HG03442 (cell line): ENCODE measurements around the gene ZIC4.

ENCODE experiments used
- ATAC-seq: cut with Tn5 transposase; IDR thresholded peaks from one replicate; pipeline ENCODE4 v1.9.1; 2021; ENCODE audit warnings: mild to moderate bottlenecking, moderate library complexity; ENCODE audit not compliant: unreplicated experiment

Gene ZIC4

GRCh38 chr3:147418371-147418781, 12.0 kb upstream of the ZIC4 start:
- ATAC-seq, result no peak

DNA sequence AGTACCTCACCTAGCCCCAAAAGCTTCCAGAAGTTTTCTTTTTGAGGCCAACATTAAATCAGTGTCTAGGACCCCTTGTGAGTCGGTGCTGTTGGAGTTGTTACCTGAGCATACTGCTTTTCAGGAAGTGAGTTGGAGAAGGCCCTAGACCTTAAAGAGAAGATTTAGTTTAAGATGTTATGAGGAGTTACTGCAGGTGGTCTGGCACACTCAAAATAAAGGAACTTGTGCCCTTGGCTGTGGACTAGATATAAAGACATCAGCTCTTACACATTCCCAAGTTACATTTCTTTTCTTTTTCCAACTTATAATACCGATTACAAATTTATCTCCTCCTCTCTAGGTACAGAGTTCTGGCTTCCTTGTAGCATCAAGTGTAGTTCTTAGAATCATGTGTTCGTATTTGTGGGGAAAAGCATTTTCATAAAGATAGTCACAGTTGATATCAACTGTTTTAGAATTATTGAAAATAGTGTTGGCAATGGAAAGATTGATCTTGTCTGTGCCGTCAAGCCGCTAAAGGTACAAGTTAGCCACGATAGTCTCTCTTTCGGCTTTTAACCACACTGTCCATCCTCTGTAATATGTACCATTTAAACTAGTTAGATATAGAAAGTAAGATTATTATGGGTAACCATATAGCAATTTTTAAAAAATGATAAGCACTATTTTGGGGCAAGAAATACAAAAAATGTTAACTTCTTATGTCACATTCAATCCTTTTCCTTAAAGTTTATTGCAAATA, 11.4 kb upstream of the ZIC4 start:
- no peak for ATAC-seq

- no peak for ATAC-seq
Measured at GRCh38 chr3:147416931-147417330, 10.6 kb upstream of the ZIC4 start.

GRCh38 chr3:147415874-147416273, 9.5 kb upstream of the ZIC4 start:
- ATAC-seq, result no peak

DNA sequence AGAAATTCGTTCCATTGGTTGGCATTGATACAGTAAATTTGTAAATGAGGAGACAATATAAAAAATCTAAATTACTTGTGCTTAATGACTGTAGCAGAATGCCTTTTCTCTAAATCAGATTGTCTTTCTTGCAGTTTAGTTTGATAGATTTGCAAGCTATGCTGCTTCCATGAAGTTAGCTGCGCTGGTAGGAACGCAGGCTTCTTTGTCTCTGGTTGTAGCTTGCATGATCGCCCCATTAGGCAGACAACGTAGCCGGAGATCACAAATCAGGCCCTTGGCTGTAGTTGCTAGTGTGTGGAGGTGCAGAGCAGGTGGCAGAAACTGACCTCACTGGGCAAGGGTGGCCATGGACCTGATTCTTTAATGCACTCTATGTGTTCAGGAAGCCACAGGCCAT, 8.9 kb upstream of the ZIC4 start:
- no peak for ATAC-seq

DNA sequence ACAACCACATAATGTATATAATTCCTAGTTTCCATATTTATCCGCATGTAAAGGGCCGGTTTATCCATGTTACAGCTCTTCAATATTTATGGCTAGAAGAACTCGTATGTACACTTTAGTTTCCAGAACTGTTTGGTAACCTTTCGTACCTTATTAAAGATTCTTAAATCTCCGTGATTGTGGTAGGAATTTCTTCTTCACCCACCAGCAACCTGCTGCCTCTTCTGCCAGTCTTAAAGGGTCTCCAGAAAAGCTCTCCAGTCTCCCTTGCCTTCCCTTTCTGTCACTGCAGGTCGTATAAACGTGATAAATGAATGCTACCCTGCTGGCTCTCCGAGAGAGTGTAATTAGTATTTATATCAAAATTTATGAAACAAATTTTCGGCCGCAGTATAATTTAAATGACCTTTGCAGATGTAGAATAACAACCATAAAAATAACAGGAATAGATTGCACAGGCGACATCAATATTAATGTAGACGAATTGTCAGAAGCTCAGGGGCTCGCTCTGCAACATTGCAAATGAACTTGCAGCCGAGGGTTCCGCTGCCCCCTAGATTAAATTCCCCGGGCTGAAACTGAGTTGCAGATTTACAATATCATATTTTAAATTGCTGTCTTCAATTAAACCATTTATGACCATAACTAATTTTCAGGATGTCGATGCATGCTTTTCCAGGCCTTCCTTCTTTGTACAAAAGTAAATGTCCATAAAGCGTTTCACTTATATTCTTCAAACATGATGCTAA, 8.2 kb upstream of the ZIC4 start:
- ATAC-seq, result no peak

GRCh38 chr3:147413686-147414389, 7.5 kb upstream of the ZIC4 start:
- no peak for ATAC-seq

- ATAC-seq, result no peak
Measured at GRCh38 chr3:147412917-147413685, 6.8 kb upstream of the ZIC4 start.

DNA sequence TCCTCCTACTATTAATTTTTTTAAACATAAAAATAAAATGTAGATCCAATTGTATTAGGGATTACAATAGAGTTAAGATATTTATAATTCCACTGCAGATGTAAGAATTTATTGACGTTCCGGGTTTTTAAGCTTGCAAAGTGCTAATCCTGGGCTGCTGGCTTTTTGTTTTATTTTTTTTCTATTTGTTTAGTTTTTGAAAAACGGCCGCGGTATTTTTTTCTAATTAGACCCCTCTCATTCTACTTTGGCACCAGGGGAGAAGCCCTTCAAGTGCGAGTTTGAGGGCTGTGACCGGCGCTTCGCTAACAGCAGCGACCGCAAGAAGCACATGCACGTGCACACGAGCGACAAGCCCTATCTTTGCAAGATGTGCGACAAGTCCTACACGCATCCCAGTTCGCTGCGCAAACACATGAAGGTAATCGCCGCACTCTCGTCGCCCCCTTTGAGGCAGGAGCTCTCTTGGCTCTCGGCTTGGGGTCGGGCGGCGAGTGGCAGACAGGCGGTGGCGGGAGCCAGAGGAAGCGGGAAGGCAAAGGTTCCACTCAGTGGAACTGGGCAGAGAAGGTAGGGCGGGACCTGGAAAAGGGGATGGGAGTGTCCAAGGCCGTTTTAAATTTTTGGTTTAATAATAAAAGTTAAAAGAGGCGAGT, 6.0 kb upstream of the ZIC4 start:
- no peak for ATAC-seq

DNA sequence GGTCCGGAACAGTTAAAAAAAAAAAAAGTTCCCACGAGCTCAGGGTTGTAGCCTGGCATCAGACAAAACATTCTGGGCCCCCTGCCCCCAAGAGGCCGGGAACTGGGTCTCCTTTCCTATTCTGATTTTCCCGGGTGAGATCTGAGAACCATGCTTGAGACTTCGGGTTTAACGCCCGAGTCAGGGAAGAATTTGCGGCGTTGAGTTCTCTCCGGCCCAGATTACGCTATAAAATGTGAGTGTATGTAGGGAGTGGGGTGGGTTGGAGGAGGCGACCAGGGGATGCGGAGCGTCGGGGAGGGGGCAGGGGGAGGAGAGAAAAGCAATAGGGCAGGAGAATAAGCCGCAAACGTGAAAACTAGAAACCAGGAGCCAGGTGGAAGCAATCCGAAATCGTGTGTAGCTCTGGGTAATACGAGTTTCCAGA, 5.5 kb upstream of the ZIC4 start:
- ATAC-seq, result no peak

- no peak for ATAC-seq
Measured at GRCh38 chr3:147411238-147411814, 5.0 kb upstream of the ZIC4 start.

DNA sequence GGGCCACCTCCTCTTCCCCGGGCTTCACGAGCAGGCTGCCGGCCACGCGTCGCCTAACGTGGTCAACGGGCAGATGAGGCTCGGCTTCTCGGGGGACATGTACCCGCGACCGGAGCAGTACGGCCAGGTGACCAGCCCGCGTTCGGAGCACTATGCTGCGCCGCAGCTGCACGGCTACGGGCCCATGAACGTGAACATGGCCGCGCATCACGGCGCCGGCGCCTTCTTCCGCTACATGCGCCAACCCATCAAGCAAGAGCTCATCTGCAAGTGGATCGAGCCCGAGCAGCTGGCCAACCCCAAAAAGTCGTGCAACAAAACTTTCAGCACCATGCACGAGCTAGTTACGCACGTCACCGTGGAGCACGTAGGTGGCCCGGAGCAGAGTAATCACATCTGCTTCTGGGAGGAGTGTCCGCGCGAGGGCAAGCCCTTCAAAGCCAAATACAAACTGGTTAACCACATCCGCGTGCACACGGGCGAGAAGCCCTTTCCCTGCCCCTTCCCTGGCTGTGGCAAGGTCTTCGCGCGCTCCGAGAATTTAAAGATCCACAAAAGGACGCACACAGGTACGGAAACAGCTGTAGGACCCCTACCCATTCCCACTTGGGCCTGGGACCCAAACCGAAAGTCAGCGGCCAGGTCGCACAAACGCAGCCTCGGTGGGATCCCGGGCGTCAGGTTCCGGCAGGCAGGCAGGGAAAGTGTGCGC, 4.3 kb upstream of the ZIC4 start:
- ATAC-seq, result no peak

GRCh38 chr3:147410116-147410525, 3.8 kb upstream of the ZIC4 start:
- ATAC-seq, result no peak

DNA sequence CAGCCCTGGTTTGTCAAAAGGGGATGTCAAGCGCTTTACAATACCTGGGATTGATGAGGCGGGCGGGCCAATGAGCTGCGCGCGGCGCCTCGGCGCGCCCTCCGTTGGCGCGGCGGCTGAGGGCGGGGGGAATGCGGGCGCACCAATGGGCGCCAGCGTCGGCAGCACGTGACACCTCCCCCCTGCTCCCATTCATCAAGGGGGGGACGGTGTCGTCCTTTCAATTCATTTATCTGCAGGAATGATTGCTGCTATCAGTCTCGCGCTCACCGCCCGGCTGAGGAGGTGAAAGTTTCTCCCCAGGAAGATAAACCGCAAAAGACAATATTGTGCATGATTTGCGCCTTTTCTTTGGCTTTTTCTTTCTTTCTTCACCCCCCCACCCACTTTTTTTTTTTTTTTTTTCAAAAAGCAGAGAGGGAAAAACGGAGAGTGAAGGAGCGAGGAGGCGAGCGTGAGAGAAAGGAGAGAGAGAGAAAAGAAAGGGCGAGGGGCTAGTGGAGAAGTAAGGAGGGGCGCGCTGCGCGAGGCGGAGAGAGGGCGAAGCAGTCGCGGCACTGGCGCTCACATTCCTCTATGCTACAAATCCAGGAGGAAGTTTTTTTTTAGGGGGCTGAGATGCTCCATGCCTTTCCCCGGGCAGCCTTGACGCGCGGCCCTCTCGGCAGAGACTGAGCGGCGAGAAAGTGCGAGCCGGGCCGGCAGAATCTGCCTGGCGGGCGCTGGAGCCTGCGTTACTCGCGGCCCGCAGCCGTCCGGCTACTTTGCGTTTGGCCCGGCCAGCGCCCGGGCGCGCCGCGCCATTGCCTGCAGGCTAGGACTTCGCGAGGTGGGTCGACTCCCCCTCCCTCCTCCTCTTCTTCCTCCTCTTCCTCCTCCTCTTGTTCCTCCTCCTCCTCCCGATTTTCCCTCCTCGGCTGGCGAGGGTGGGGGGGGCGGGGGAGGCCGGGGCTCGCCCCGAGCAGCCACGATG, 3.1 kb upstream of the ZIC4 start, which contains the start of gene ZIC1:
Gene ZIC1 (plus strand): TSS at position 223 of the 973 bp plus-strand sequence. CDS start 748 bp downstream, at position 971.
- ATAC-seq, result no peak

DNA sequence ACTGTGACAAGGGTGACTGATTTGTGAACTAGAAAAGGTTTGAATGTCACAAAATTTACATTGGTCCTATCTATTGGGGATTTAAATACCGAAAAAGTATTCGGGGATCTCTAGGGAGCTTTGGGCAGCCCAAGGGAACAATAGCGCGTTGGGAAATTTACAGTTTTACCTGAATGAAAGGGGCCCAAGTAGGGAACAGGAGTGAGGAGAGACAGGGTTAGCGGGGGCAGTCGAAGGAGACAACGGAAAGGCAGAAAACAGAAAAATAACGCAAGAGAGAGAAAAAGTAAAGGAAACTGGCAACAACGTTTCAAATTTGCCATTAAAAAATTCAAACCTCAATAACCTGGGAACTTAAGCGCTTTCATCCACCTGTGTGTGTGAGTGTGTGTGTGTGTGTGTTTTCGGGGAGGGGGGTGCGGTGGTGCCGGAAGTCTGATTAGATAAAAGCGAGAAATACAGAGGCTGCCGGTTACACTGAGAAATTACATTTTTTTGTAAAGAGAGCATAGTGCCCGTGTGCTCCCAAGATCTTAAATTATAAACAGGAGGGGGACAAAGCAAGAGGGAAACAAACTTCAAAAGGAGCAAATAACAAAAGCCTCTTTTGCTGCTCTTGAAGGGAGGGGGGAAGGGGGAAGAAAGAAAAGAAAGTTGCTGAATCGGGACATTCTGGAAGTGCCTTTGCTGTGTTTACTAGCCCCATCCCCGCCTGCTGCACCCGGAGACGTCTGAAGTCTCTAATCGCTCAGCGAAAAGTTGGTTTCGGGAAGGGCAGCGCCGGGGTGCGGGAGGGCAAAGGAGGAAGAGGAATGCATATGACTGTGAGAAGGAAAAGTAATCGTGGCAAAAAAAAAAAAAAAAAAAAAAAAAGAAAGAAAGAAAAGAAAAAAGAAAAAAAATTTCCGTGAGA, 2.1 kb upstream of the ZIC4 start:
- ATAC-seq, result no peak

- ATAC-seq, result no peak
Measured at GRCh38 chr3:147407498-147408187, 1.3 kb upstream of the ZIC4 start.

- no peak for ATAC-seq
Measured at GRCh38 chr3:147407114-147407497, 763 bp upstream of the ZIC4 start.
